ENCODE measurements around the gene KCTD3. TPM values are rescaled to one million over a fixed set of nuclear protein-coding genes. Genes with fewer than 3 reads are reported as not detected.

Gene KCTD3
- polyA plus RNA-seq, 3 donors = 5.9 to 8.7 (median 6.7) TPM

GRCh38 chr1:215605011-215605621, 38.0 kb downstream of the KCTD3 start:
- no peak overlapping the region for H3K27ac Mint-ChIP-seq
- H3K4me3 ChIP-seq (replicated peaks in 1 of 3; ENCODE audit: low read depth in 2 of 3, low read length in 3 of 3) = no peak overlapping the region
- no peaks in the 10 kb centered on the region for H3K27me3 Mint-ChIP-seq (ENCODE audit: low read depth in 3 of 3)
- no peak overlapping the region for H3K4me3 Mint-ChIP-seq
- H3K9me3 ChIP-seq (replicated peaks in 1 of 2; ENCODE audit: control insufficient read depth in 1 of 2, insufficient read depth in 1 of 2, low read length in 2 of 2) = no peaks in the 10 kb centered on the region
- no peak overlapping the region for H3K4me2 ChIP-seq (replicated peaks; ENCODE audit: extremely low read depth, low read length, poor library complexity, severe bottlenecking)
- no peaks in the 10 kb centered on the region for H3K9me3 Mint-ChIP-seq
- no peaks in the 10 kb centered on the region for H3K79me2 ChIP-seq (ENCODE audit: insufficient read depth, low read length)
- peaks cover 20 to 54% of the 10 kb centered on the region in 2 donors for H3K36me3 ChIP-seq (replicated peaks in 1 of 2; ENCODE audit: control insufficient read depth in 1 of 2, insufficient read depth in 2 of 2, low read length in 2 of 2)
- no peaks in the 10 kb centered on the region for H4K20me1 ChIP-seq (ENCODE audit: insufficient read depth, low read length)
- no peak overlapping the region for H3K9ac ChIP-seq (ENCODE audit: insufficient read depth, low read length, poor library complexity, severe bottlenecking)
- no peaks in the 10 kb centered on the region for H3K27me3 ChIP-seq (ENCODE audit: control insufficient read depth in 2 of 2, insufficient read depth in 2 of 2, low read length in 2 of 2)
- no peak for DNase-seq
- H2AFZ ChIP-seq (ENCODE audit: insufficient read depth, low read depth, low read length, poor library complexity, severe bottlenecking) = no peak overlapping the region
- intact Hi-C loops (cut with micrococcal nuclease) = no loop called here
- H3K4me1 ChIP-seq (ENCODE audit: control insufficient read depth in 1 of 2, insufficient read depth in 2 of 2, low read length in 2 of 2) = no peaks in the 10 kb centered on the region
- H3K27ac ChIP-seq (ENCODE audit: low read depth in 1 of 2, low read length in 2 of 2) = no peak overlapping the region
- H3K4me1 Mint-ChIP-seq = no peaks in the 10 kb centered on the region
- H3K36me3 Mint-ChIP-seq = peaks cover 38 to 44% of the 10 kb centered on the region in 2 donors
- TF ChIP-seq CTCF (IDR thresholded peaks at IDR 0.05) = no peak

GRCh38 chr1:215606036-215606435, 38.9 kb downstream of the KCTD3 start:
- Histone ChIP-seq H3K79me2 (ENCODE audit: insufficient read depth, low read length) (no peaks in the 10 kb centered on the region), H3K4me2 (replicated peaks; ENCODE audit: extremely low read depth, low read length, poor library complexity, severe bottlenecking) (no peak overlapping the region), H3K4me1 (ENCODE audit: control insufficient read depth in 1 of 2, insufficient read depth in 2 of 2, low read length in 2 of 2) (no peaks in the 10 kb centered on the region), H3K27me3 (ENCODE audit: control insufficient read depth in 2 of 2, insufficient read depth in 2 of 2, low read length in 2 of 2) (no peaks in the 10 kb centered on the region), H3K27ac (ENCODE audit: low read depth in 1 of 2, low read length in 2 of 2) (no peak overlapping the region), H3K9ac (ENCODE audit: insufficient read depth, low read length, poor library complexity, severe bottlenecking) (no peak overlapping the region), H3K9me3 (replicated peaks in 1 of 2; ENCODE audit: control insufficient read depth in 1 of 2, insufficient read depth in 1 of 2, low read length in 2 of 2) (no peaks in the 10 kb centered on the region), H4K20me1 (ENCODE audit: insufficient read depth, low read length) (no peaks in the 10 kb centered on the region), H2AFZ (ENCODE audit: insufficient read depth, low read depth, low read length, poor library complexity, severe bottlenecking) (no peak overlapping the region), H3K4me3 (replicated peaks in 1 of 3; ENCODE audit: low read depth in 2 of 3, low read length in 3 of 3) (no peak overlapping the region), H3K36me3 (replicated peaks in 1 of 2; ENCODE audit: control insufficient read depth in 1 of 2, insufficient read depth in 2 of 2, low read length in 2 of 2) (peaks cover 22 to 60% of the 10 kb centered on the region in 2 donors)
- intact Hi-C loops (cut with micrococcal nuclease) = no loop called here
- DNase-seq = no peak
- no peak for TF ChIP-seq CTCF (IDR thresholded peaks at IDR 0.05)
- H3K27ac Mint-ChIP-seq = no peak overlapping the region
- no peaks in the 10 kb centered on the region for H3K9me3 Mint-ChIP-seq
- peaks cover 35 to 46% of the 10 kb centered on the region in 2 donors for H3K36me3 Mint-ChIP-seq
- H3K4me3 Mint-ChIP-seq = no peak overlapping the region
- no peaks in the 10 kb centered on the region for H3K4me1 Mint-ChIP-seq
- H3K27me3 Mint-ChIP-seq (ENCODE audit: low read depth in 3 of 3) = no peaks in the 10 kb centered on the region
- WGBS (ENCODE audit: insufficient coverage) = no CpG with 5 or more reads among the region's 3 CpGs

All from CD14-positive monocyte (primary cell).